Suprapubic skin (tissue), 4 donors: ENCODE results near the gene SPTSSB.

Source experiments
- CTCF ChIP-seq, 2 donors: fragments of 200-600 bp in 1 of 2; fragments of 450-650 bp in 1 of 2; sonication (generic) in 1 of 2; IDR thresholded peaks; one replicate each; pipeline ENCODE4 v1.5.1; 2016 to 2019; ENCODE audit warnings: antibody characterized with exemption in 2 of 2, mild to moderate bottlenecking in 1 of 2, moderate library complexity in 1 of 2
- EP300 ChIP-seq: sonication (generic); formaldehyde crosslinking; IDR thresholded peaks from one replicate; pipeline ENCODE4 v1.6.1; 2017; ENCODE audit warnings: antibody characterized with exemption
- POLR2A ChIP-seq, 2 donors: fragments of 450-650 bp; IDR thresholded peaks; one replicate each; pipeline ENCODE4 v1.6.1; 2017; ENCODE audit warnings: antibody characterized with exemption in 2 of 2, mild to moderate bottlenecking in 2 of 2, moderate library complexity in 2 of 2
- POLR2AphosphoS5 ChIP-seq, 3 donors: sonication (generic); formaldehyde crosslinking; IDR thresholded peaks; one replicate each; pipeline ENCODE4 v1.6.1; 2017; ENCODE audit warnings: antibody characterized with exemption in 3 of 3

GRCh38 chr3:161392853-161393252 lies 21.5 kb upstream of the SPTSSB start:
- TF ChIP-seq CTCF (IDR thresholded peaks at IDR 0.05) (no peak), POLR2A (IDR thresholded peaks at IDR 0.05) (no peak), POLR2AphosphoS5 (IDR thresholded peaks at IDR 0.05) (no peak), EP300 (no peak)
